ENCODE results near the gene SPINK7. TPM values are rescaled to one million over a fixed set of nuclear protein-coding genes. Genes with fewer than 3 reads are reported as not detected.

SPINK7 gene
- total and polyA plus RNA-seq, 12 donors, result not detected

GRCh38 chr5:148343046-148343407 lies 30.8 kb downstream of the SPINK7 start:
- no peak for ATAC-seq

GRCh38 chr5:148343603-148344487 lies 31.6 kb downstream of the SPINK7 start:
- no peak for ATAC-seq
- 81 to 89% methylated on average over 7 of the region's 7 CpGs for WGBS, 2 donors

More at GRCh38 chr5:148343046-148343407, 30.8 kb downstream of the SPINK7 start:
- Histone ChIP-seq H3K27ac (no peak overlapping the region), H3K4me3 (no peak overlapping the region), H3K4me1 (peaks cover 0 to 7% (median 0%) of the 10 kb centered on the region in 9 donors), H3K9me3 (no peaks in the 10 kb centered on the region), H3K27me3 (no peaks in the 10 kb centered on the region), H3K36me3 (peaks cover 0 to 6% (median 0%) of the 10 kb centered on the region in 9 donors)
- no peak for DNase-seq
- no peak for TF ChIP-seq CTCF (IDR thresholded peaks at IDR 0.05)
- 79 to 93% methylated on average over 2 of the region's 2 CpGs for WGBS, 2 donors
- intact Hi-C loops (cut with DNase I), result no loop called here

GRCh38 chr5:148347706-148348105 lies 35.5 kb downstream of the SPINK7 start:
- intact Hi-C loops (cut with DNase I), result no loop called here
- no peak overlapping the region for H3K27ac ChIP-seq
- TF ChIP-seq CTCF (IDR thresholded peaks at IDR 0.05), result no peak
- H3K27me3 ChIP-seq, result no peaks in the 10 kb centered on the region
- peaks cover 0 to 9% (median 0%) of the 10 kb centered on the region in 9 donors for H3K36me3 ChIP-seq
- 89 to 97% methylated on average over 1 of the region's 1 CpG for WGBS, 2 donors
- peaks cover 0 to 7% (median 0%) of the 10 kb centered on the region in 9 donors for H3K4me1 ChIP-seq
- H3K4me3 ChIP-seq, result no peak overlapping the region
- H3K9me3 ChIP-seq, result peaks cover 0 to 4% (median 0%) of the 10 kb centered on the region in 11 donors
- ATAC-seq (no peak), DNase-seq (no peak)

More at GRCh38 chr5:148343603-148344487, 31.6 kb downstream of the SPINK7 start:
- no peaks in the 10 kb centered on the region for H3K9me3 ChIP-seq
- H3K36me3 ChIP-seq, result peaks cover 0 to 6% (median 0%) of the 10 kb centered on the region in 9 donors
- H3K27ac ChIP-seq, result no peak overlapping the region
- intact Hi-C loops (cut with DNase I), result no loop called here
- H3K4me1 ChIP-seq, result peaks cover 0 to 7% (median 0%) of the 10 kb centered on the region in 9 donors
- H3K27me3 ChIP-seq, result no peaks in the 10 kb centered on the region
- DNase-seq, result no peak
- no peak for TF ChIP-seq CTCF (IDR thresholded peaks at IDR 0.05)
- H3K4me3 ChIP-seq, result no peak overlapping the region

- no peak overlapping the region for H3K4me3 ChIP-seq
- no peak for ATAC-seq
- DNase-seq, result no peak
Measured at GRCh38 chr5:148352696-148353095, 40.5 kb downstream of the SPINK7 start.

More at GRCh38 chr5:148352696-148353095, 40.5 kb downstream of the SPINK7 start:
- WGBS, 2 donors, result 51 to 92% methylated on average over 1 of the region's 1 CpG
- Histone ChIP-seq H3K27ac (no peak overlapping the region), H3K9me3 (peaks cover 0 to 4% (median 0%) of the 10 kb centered on the region in 11 donors), H3K27me3 (no peaks in the 10 kb centered on the region), H3K36me3 (peaks cover 0 to 9% (median 0%) of the 10 kb centered on the region in 9 donors), H3K4me1 (no peaks in the 10 kb centered on the region)
- TF ChIP-seq CTCF (IDR thresholded peaks at IDR 0.05), result no peak
- intact Hi-C loops (cut with DNase I), result loop anchor here in 1 of 10 donors (10.0 kb wide), 1 partner anchor 48 kb away; no protein-coding TSS in a partner anchor
